Epithelial cell of proximal tubule (primary cell): ENCODE measurements around the gene CRK. TPM values are rescaled to one million over a fixed set of nuclear protein-coding genes. Genes with fewer than 3 reads are reported as not detected.

ENCODE experiments used
- DNase-seq: peaks from one replicate; pipeline ENCODE4 v3.0.0-alpha.2; 2011; ENCODE audit warnings: low read depth
- H3K4me3 ChIP-seq: 2 replicates; pipeline ENCODE4 v1.5.1; 2011; ENCODE audit warnings: low read depth, mild to moderate bottlenecking, low read length
- CTCF ChIP-seq: conservative IDR thresholded peaks from 2 replicates; pipeline ENCODE4 v1.5.1; 2012; ENCODE audit warnings: low read depth, mild to moderate bottlenecking, low read length
- total RNA-seq: library from RNA; depleted of rRNA; stranded (reverse); fragments of >200 nt; gene quantifications from 2 replicates; pipeline ENCODE4 v1.2.3, GENCODE V29; 2015

The CRK gene
- total RNA-seq, 1 donor from 2014 or later, result 57.1 TPM

GRCh38 chr17:1438593-1439083, 17.4 kb downstream of the CRK start:
- no peak overlapping the region for H3K4me3 ChIP-seq

GRCh38 chr17:1435326-1435725, 20.7 kb downstream of the CRK start:
- H3K4me3 ChIP-seq, result no peak overlapping the region
- TF ChIP-seq CTCF, result no peak
- DNase-seq, result no peak

More at GRCh38 chr17:1438593-1439083, 17.4 kb downstream of the CRK start:
- TF ChIP-seq CTCF, result no peak
- no peak for DNase-seq

GRCh38 chr17:1434150-1434549, 21.9 kb downstream of the CRK start:
- no peak for DNase-seq
- no peak for TF ChIP-seq CTCF
- H3K4me3 ChIP-seq, result no peak overlapping the region

DNA sequence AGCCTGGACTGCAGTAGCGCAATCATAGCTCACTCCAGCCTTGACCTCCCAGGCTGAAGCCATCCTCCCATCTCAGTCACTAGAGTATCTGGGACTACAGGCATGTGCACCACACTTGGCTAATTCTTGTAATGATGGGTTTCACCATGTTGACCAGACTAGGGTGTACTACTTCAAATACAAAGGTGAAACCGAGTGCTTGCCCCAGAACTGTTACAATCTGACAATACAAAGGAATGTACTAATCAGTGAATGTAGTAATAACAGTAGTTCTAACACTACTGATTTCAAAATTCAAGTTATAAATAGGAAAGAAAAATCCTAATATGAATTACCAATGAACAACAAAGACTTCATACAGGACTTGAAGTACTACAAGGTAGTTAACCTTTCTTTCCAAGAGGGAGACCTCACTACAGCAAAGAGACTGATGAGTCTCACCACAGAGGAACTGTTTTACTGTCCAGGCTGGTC, 24.4 kb downstream of the CRK start:
- no peak for DNase-seq
- H3K4me3 ChIP-seq, result no peak overlapping the region
- no peak for TF ChIP-seq CTCF

DNA sequence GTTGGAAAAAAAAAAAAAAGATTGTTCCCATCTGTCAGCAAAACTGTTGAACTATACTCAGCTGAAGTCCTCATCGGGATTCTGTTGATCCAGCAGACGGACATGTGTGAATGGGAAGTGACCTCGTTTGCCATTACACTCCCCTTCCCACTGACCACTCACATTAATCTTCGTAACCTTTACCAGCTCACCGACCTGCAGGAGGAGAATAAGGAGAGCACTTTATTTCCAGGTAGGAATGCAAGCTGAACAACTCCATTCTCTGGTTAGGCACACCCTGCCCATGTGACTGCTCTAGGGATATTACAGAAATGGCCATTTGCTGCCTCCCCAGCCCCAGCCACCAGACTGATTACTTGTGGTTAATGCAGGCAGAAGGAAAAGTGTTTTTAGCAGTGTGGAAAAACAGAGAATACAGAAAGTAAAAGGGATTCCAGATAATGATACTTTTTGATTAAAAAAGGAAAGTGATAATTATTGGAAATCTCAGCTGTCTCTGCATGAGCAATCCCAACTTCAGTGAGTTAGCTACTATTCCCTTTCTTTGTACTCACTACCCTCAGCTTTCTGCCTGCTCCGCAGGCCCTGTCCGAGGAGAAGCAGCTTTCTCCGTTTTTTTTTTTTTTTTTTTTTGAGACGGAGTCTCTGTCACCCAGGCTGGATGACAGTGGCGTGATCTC, 32.4 kb downstream of the CRK start:
- no peak for TF ChIP-seq CTCF
- no peak overlapping the region for H3K4me3 ChIP-seq
- no peak for DNase-seq

DNA sequence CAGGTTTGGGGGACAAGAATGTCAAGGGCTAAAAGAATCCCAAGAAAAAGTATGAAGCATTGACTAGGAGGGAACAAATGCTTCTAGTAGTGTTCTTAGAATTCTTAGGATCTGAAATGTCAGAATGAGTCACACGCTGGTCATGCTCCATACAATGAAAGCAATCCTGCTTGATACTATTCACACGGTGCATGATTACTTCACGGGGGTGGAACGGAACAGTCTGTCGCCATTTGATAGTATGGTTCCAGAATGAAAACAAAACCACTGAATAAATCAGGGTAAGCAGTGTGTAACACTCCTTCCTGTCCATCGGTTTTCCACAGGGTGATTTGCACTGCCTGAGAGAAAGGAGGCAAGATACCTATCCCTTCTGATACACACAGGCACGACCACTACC, 33.1 kb downstream of the CRK start:
- peak; percentile 96 for DNase-seq
- no peak overlapping the region for H3K4me3 ChIP-seq
- no peak for TF ChIP-seq CTCF

DNA sequence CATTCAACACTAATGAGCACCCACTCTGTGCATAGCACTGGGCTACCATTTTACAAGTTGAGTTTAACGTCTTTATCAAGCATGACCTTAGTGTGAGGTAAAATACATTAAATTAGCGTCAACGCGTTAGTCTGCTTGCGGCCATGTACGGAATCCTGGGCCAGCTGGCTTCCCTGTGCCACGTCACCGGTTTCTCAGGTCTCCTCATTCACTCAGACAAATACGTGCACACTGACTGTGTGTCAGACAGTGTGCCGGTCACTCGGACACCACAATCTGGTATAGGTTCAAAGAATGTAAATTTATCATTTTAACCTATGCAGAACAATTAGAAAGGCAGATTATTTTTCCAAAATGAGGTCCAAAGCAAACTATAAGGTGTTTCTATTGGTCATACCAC, 34.6 kb downstream of the CRK start:
- TF ChIP-seq CTCF, result no peak
- no peak for DNase-seq
- no peak overlapping the region for H3K4me3 ChIP-seq
